Posterior vena cava (tissue), 2 donors: ENCODE data around the gene PRELID1. TPM values are rescaled to one million over a fixed set of nuclear protein-coding genes. Genes with fewer than 3 reads are reported as not detected.
"Not testable (repeated sequence)": the region's sequence is repeated elsewhere in the genome, so short reads cannot be mapped to it uniquely, and the experiment has no call there.

Experiments used
- DNase-seq: peaks from one replicate; pipeline ENCODE4 v3.0.0-alpha.2; 2020; ENCODE audit warnings: low spot score
- intact Hi-C, 2 donors: fragments of 100-400 bp; cut with DNase I; formaldehyde crosslinking; loops; one replicate each; pipeline versions ENCODE4 v1.14.1 to v1.14.2; 2022 to 2023
- total RNA-seq, 2 donors: library from RNA; stranded (reverse); fragmentation: NEBNext Ultra II Directional; extraction: Animal tissue kit (Norgen Biotek cat#: 25700); gene quantifications; one replicate each; pipeline ENCODE4 v1.2.1, GENCODE V29; 2021
- donor health status: DM: yes; HTN: yes; CAD: no.
- donor health status: DM: yes; HTN: yes; CAD: no.

The PRELID1 gene
- total RNA-seq, 2 donors from 2014 or later: 81.8 to 91.9 TPM

GRCh38 chr5:177330991-177331842, 27.6 kb downstream of the PRELID1 start:
- peak; percentile 67 for DNase-seq
- intact Hi-C loops: loop anchor here in 1 of 2 donors (5.0 kb wide), 1 partner anchor 419 kb away; no protein-coding TSS in a partner anchor

- peak; percentile 73 for DNase-seq
- intact Hi-C loops: loop anchor here in 1 of 2 donors (5.0 kb wide), 1 partner anchor 420 kb away; no protein-coding TSS in a partner anchor
Observed at GRCh38 chr5:177332031-177332895, 28.7 kb downstream of the PRELID1 start.

- intact Hi-C loops: loop anchor here in 1 of 2 donors (5.0 kb wide), 1 partner anchor 421 kb away; no protein-coding TSS in a partner anchor
Observed at GRCh38 chr5:177332896-177333260, 29.3 kb downstream of the PRELID1 start.

GRCh38 chr5:177333420-177334154, 30.0 kb downstream of the PRELID1 start:
- peak; percentile 42 for DNase-seq
- intact Hi-C loops: loop anchor here in 1 of 2 donors (5.0 kb wide), 1 partner anchor 421 kb away; no protein-coding TSS in a partner anchor

More at GRCh38 chr5:177332896-177333260, 29.3 kb downstream of the PRELID1 start:
- no peak for DNase-seq

GRCh38 chr5:177334155-177334551, 30.6 kb downstream of the PRELID1 start:
- peak; percentile 29 for DNase-seq
- intact Hi-C loops: loop anchor here in 1 of 2 donors (5.0 kb wide), 1 partner anchor 422 kb away; no protein-coding TSS in a partner anchor

GRCh38 chr5:177334781-177335700, 31.4 kb downstream of the PRELID1 start:
- peak; percentile 49 for DNase-seq
- intact Hi-C loops: loop anchor here in 1 of 2 donors (5.0 kb wide), 1 partner anchor 423 kb away; no protein-coding TSS in a partner anchor

- peak; percentile 28 for DNase-seq
- intact Hi-C loops: no loop called here
Observed at GRCh38 chr5:177335701-177336065, 32.1 kb downstream of the PRELID1 start.

GRCh38 chr5:177336112-177336511, 32.5 kb downstream of the PRELID1 start:
- peak; percentile 55 for DNase-seq
- intact Hi-C loops: no loop called here

- intact Hi-C loops: no loop called here
- DNase-seq: peak; percentile 82
Observed at GRCh38 chr5:177336603-177337494, 33.2 kb downstream of the PRELID1 start.

- peak; percentile 79 for DNase-seq
- intact Hi-C loops: no loop called here
Observed at GRCh38 chr5:177338251-177339106, 34.9 kb downstream of the PRELID1 start.

- intact Hi-C loops: no loop called here
- DNase-seq: peak; percentile 76
Observed at GRCh38 chr5:177339107-177339638, 35.6 kb downstream of the PRELID1 start.

GRCh38 chr5:177343000-177343399, 39.4 kb downstream of the PRELID1 start:
- intact Hi-C loops: not testable (repeated sequence)
- DNase-seq: peak; percentile 24

- intact Hi-C loops: no loop called here
- no peak for DNase-seq
Observed at GRCh38 chr5:177343777-177344176, 40.2 kb downstream of the PRELID1 start.

- intact Hi-C loops: no loop called here
- DNase-seq: no peak
Observed at GRCh38 chr5:177344891-177345290, 41.3 kb downstream of the PRELID1 start.

GRCh38 chr5:177346820-177347219, 43.2 kb downstream of the PRELID1 start:
- intact Hi-C loops: no loop called here
- DNase-seq: no peak

- no peak for DNase-seq
- intact Hi-C loops: no loop called here
Observed at GRCh38 chr5:177347699-177348098, 44.1 kb downstream of the PRELID1 start.
